ENCODE data around the gene SLC14A1. TPM values are rescaled to one million over a fixed set of nuclear protein-coding genes. Genes with fewer than 3 reads are reported as not detected.

Gene SLC14A1
- total and polyA plus RNA-seq, 7 experiments from 2014 or later, result 0.97 to 12.9 (median 3.2) TPM

DNA sequence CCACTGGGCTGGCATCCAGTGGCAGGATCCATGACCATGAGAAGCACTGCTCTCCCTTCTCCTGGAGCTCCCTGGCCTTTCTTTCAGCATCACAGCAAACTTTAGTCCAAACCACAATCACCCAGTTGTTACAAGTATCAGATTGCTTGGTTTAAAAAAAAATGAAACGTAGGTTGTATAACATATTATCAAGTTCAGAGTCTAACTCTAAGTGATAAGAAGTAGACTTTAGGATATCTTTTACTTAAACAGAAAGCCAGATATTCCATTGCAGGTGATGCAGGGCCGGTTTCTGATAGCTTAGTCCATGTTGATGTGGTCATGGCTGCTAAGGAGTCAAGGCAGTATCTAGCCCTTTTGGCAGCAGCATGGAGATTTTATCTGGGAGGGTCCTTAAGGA, 24.5 kb downstream of the SLC14A1 start:
- DNase-seq, result no peak
- Histone ChIP-seq H3K27me3 (ENCODE audit: control insufficient read depth in 2 of 2, insufficient read depth in 2 of 2, low read length in 2 of 2) (no peaks in the 10 kb centered on the region), H3K27ac (ENCODE audit: low read depth, low read length) (no peak overlapping the region), H3K36me3 (ENCODE audit: control insufficient read depth in 2 of 3, insufficient read depth in 3 of 3, low read length in 3 of 3) (no peaks in the 10 kb centered on the region), H3K4me1 (ENCODE audit: control insufficient read depth in 2 of 2, insufficient read depth in 2 of 2, low read length in 2 of 2) (no peaks in the 10 kb centered on the region), H3K4me3 (ENCODE audit: low read length) (no peak overlapping the region), H3K9me3 (ENCODE audit: control insufficient read depth in 2 of 3, low read length in 3 of 3) (no peaks in the 10 kb centered on the region)
- no peak overlapping the region for H3K4me3 Mint-ChIP-seq
- ChIA-PET CTCF (no interaction called here), POLR2A (no interaction called here)
- peaks cover 0 to 11% (median 0%) of the 10 kb centered on the region in 5 donors for H3K36me3 Mint-ChIP-seq
- intact Hi-C loops (cut with micrococcal nuclease), result no loop called here
- no peak overlapping the region for H3K27ac Mint-ChIP-seq
- no peaks in the 10 kb centered on the region for H3K4me1 Mint-ChIP-seq
- no peaks in the 10 kb centered on the region for H3K9me3 Mint-ChIP-seq
- peaks cover 0 to 11% (median 0%) of the 10 kb centered on the region in 5 donors for H3K27me3 Mint-ChIP-seq
- ATAC-seq, result no peak

DNA sequence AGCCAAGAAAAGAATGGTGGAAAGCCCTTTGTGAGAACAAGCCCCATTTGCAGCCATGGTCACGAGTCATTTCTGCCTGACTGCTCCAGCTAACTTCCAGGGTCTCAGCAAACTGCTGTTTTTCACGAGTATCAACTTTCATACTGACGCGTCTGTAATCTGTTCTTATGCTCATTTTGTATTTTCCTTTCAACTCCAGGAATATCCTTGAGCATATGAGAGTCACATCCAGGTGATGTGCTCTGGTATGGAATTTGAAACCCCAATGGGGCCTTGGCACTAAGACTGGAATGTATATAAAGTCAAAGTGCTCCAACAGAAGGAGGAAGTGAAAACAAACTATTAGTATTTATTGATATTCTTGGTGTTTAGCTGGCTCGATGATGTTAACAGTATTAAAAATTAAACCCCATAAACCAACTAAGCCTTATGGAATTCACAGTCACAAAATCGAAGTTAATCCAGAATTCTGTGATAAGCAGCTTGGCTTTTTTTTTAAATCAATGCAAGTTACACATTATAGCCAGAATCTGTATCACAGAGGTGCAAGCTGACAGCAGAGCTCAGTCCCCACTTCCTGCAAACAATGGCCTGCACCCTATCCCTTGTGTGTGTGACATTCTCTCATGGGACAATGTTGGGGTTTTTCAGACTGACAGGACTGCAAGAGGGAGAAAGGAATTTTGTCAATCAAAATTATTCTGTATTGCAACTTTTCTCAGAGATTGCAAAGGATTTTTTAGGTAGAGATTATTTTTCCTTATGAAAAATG, 26.1 kb downstream of the SLC14A1 start:
- Histone ChIP-seq H3K4me1 (ENCODE audit: control insufficient read depth in 2 of 2, insufficient read depth in 2 of 2, low read length in 2 of 2) (no peaks in the 10 kb centered on the region), H3K9me3 (ENCODE audit: control insufficient read depth in 2 of 3, low read length in 3 of 3) (no peaks in the 10 kb centered on the region), H3K4me3 (ENCODE audit: low read length) (no peak overlapping the region), H3K27me3 (ENCODE audit: control insufficient read depth in 2 of 2, insufficient read depth in 2 of 2, low read length in 2 of 2) (no peaks in the 10 kb centered on the region), H3K36me3 (ENCODE audit: control insufficient read depth in 2 of 3, insufficient read depth in 3 of 3, low read length in 3 of 3) (no peaks in the 10 kb centered on the region), H3K27ac (ENCODE audit: low read depth, low read length) (no peak overlapping the region)
- POLR2A ChIA-PET, result no interaction called here
- CTCF ChIA-PET, result interaction anchor here (0.7 kb wide), 1 partner anchor 1042 kb away, joined by 4 read pairs; no protein-coding TSS in a partner anchor
- no peak for ATAC-seq
- Mint-ChIP-seq H3K4me3 (no peak overlapping the region), H3K36me3 (peaks cover 0 to 11% (median 2%) of the 10 kb centered on the region in 5 donors), H3K4me1 (peaks cover 0 to 2% (median 0%) of the 10 kb centered on the region in 7 donors), H3K27me3 (peaks cover 6 to 16% (median 13%) of the 10 kb centered on the region in 5 donors), H3K9me3 (peaks cover 0 to 4% (median 0%) of the 10 kb centered on the region in 11 donors), H3K27ac (no peak overlapping the region)
- intact Hi-C loops (cut with micrococcal nuclease), result no loop called here
- DNase-seq, result no peak

- Mint-ChIP-seq H3K4me1 (peaks cover 0 to 2% (median 0%) of the 10 kb centered on the region in 7 donors), H3K9me3 (peaks cover 0 to 4% (median 0%) of the 10 kb centered on the region in 11 donors), H3K4me3 (no peak overlapping the region), H3K27ac (no peak overlapping the region), H3K27me3 (peaks cover 6 to 25% (median 14%) of the 10 kb centered on the region in 5 donors), H3K36me3 (peaks cover 0 to 8% (median 2%) of the 10 kb centered on the region in 5 donors)
- ChIA-PET CTCF (no interaction called here), POLR2A (no interaction called here)
- ATAC-seq, result no peak
- no peaks in the 10 kb centered on the region for H3K27me3 ChIP-seq (ENCODE audit: control insufficient read depth in 2 of 2, insufficient read depth in 2 of 2, low read length in 2 of 2)
- no peaks in the 10 kb centered on the region for H3K9me3 ChIP-seq (ENCODE audit: control insufficient read depth in 2 of 3, low read length in 3 of 3)
- no peaks in the 10 kb centered on the region for H3K36me3 ChIP-seq (ENCODE audit: control insufficient read depth in 2 of 3, insufficient read depth in 3 of 3, low read length in 3 of 3)
- no peak overlapping the region for H3K27ac ChIP-seq (ENCODE audit: low read depth, low read length)
- no peak for DNase-seq
- H3K4me3 ChIP-seq (ENCODE audit: low read length), result no peak overlapping the region
- no peaks in the 10 kb centered on the region for H3K4me1 ChIP-seq (ENCODE audit: control insufficient read depth in 2 of 2, insufficient read depth in 2 of 2, low read length in 2 of 2)
- intact Hi-C loops (cut with micrococcal nuclease), result no loop called here
Measured at GRCh38 chr18:45751766-45752165, 27.8 kb downstream of the SLC14A1 start.

- Histone ChIP-seq H3K27ac (ENCODE audit: low read depth, low read length) (no peak overlapping the region), H3K9me3 (ENCODE audit: control insufficient read depth in 2 of 3, low read length in 3 of 3) (no peaks in the 10 kb centered on the region), H3K4me1 (ENCODE audit: control insufficient read depth in 2 of 2, insufficient read depth in 2 of 2, low read length in 2 of 2) (no peaks in the 10 kb centered on the region), H3K4me3 (ENCODE audit: low read length) (no peak overlapping the region), H3K36me3 (ENCODE audit: control insufficient read depth in 2 of 3, insufficient read depth in 3 of 3, low read length in 3 of 3) (no peaks in the 10 kb centered on the region), H3K27me3 (ENCODE audit: control insufficient read depth in 2 of 2, insufficient read depth in 2 of 2, low read length in 2 of 2) (no peaks in the 10 kb centered on the region)
- CTCF ChIA-PET, result no interaction called here
- Mint-ChIP-seq H3K9me3 (peaks cover 0 to 4% (median 0%) of the 10 kb centered on the region in 11 donors), H3K4me1 (peaks cover 0 to 2% (median 0%) of the 10 kb centered on the region in 7 donors), H3K36me3 (peaks cover 0 to 4% (median 2%) of the 10 kb centered on the region in 5 donors), H3K4me3 (no peak overlapping the region), H3K27ac (no peak overlapping the region), H3K27me3 (peaks cover 6 to 26% (median 18%) of the 10 kb centered on the region in 5 donors)
- no peak for ATAC-seq
- POLR2A ChIA-PET, result no interaction called here
- no peak for DNase-seq
- intact Hi-C loops (cut with micrococcal nuclease), result no loop called here
Measured at GRCh38 chr18:45752681-45753080, 28.7 kb downstream of the SLC14A1 start.

- H3K4me1 ChIP-seq (ENCODE audit: control insufficient read depth in 2 of 2, insufficient read depth in 2 of 2, low read length in 2 of 2), result no peaks in the 10 kb centered on the region
- DNase-seq, result no peak
- no peak for ATAC-seq
- no peaks in the 10 kb centered on the region for H3K27me3 ChIP-seq (ENCODE audit: control insufficient read depth in 2 of 2, insufficient read depth in 2 of 2, low read length in 2 of 2)
- CTCF ChIA-PET, result no interaction called here
- POLR2A ChIA-PET, result no interaction called here
- H3K4me3 ChIP-seq (ENCODE audit: low read length), result no peak overlapping the region
- H3K36me3 ChIP-seq (ENCODE audit: control insufficient read depth in 2 of 3, insufficient read depth in 3 of 3, low read length in 3 of 3), result no peaks in the 10 kb centered on the region
- H3K9me3 Mint-ChIP-seq, result peaks cover 0 to 4% (median 0%) of the 10 kb centered on the region in 11 donors
- no peak overlapping the region for H3K4me3 Mint-ChIP-seq
- intact Hi-C loops (cut with micrococcal nuclease), result no loop called here
- no peak overlapping the region for H3K27ac ChIP-seq (ENCODE audit: low read depth, low read length)
- H3K4me1 Mint-ChIP-seq, result peaks cover 0 to 2% (median 0%) of the 10 kb centered on the region in 7 donors
- H3K36me3 Mint-ChIP-seq, result peaks cover 0 to 4% (median 2%) of the 10 kb centered on the region in 5 donors
- no peaks in the 10 kb centered on the region for H3K9me3 ChIP-seq (ENCODE audit: control insufficient read depth in 2 of 3, low read length in 3 of 3)
- peaks cover 6 to 26% (median 18%) of the 10 kb centered on the region in 5 donors for H3K27me3 Mint-ChIP-seq
- no peak overlapping the region for H3K27ac Mint-ChIP-seq
Measured at GRCh38 chr18:45753286-45753685, 29.3 kb downstream of the SLC14A1 start.

DNA sequence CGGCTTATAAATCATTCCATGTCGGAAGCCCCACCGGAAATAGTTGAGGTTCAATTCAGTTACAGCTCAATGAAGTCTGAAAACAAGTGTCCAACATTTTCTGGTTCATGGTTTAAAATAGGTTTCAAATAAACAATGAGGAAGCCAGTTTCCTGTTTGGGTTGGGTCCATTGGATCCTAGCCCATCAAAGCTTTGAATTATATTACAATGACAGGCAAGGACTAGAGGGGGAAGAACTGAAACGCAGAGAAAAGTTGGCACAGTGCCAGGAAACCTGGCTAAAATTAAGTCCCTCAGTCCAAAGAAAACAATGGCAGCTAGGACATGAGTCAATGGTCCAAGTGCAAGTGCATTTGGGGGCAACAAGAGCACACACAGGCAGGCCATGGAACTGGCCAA, 32.0 kb downstream of the SLC14A1 start:
- H3K4me3 ChIP-seq (ENCODE audit: low read length), result no peak overlapping the region
- no peak for DNase-seq
- no peaks in the 10 kb centered on the region for H3K9me3 ChIP-seq (ENCODE audit: control insufficient read depth in 2 of 3, low read length in 3 of 3)
- Mint-ChIP-seq H3K27me3 (peaks cover 10 to 31% (median 25%) of the 10 kb centered on the region in 5 donors), H3K27ac (no peak overlapping the region), H3K4me1 (peaks cover 0 to 2% (median 0%) of the 10 kb centered on the region in 7 donors), H3K4me3 (no peak overlapping the region), H3K9me3 (peaks cover 0 to 4% (median 0%) of the 10 kb centered on the region in 11 donors), H3K36me3 (peaks cover 0 to 4% (median 2%) of the 10 kb centered on the region in 5 donors)
- no peaks in the 10 kb centered on the region for H3K4me1 ChIP-seq (ENCODE audit: control insufficient read depth in 2 of 2, insufficient read depth in 2 of 2, low read length in 2 of 2)
- no peaks in the 10 kb centered on the region for H3K27me3 ChIP-seq (ENCODE audit: control insufficient read depth in 2 of 2, insufficient read depth in 2 of 2, low read length in 2 of 2)
- ChIA-PET CTCF (no interaction called here), POLR2A (interaction anchor here (1.2 kb wide), 1 partner anchor 12 kb away, joined by 3 read pairs; no protein-coding TSS in a partner anchor)
- no peak overlapping the region for H3K27ac ChIP-seq (ENCODE audit: low read depth, low read length)
- intact Hi-C loops (cut with micrococcal nuclease), result no loop called here
- H3K36me3 ChIP-seq (ENCODE audit: control insufficient read depth in 2 of 3, insufficient read depth in 3 of 3, low read length in 3 of 3), result no peaks in the 10 kb centered on the region
- no peak for ATAC-seq

- intact Hi-C loops (cut with micrococcal nuclease), result no loop called here
- Mint-ChIP-seq H3K36me3 (peaks cover 0 to 4% (median 2%) of the 10 kb centered on the region in 5 donors), H3K27me3 (peaks cover 10 to 31% (median 25%) of the 10 kb centered on the region in 5 donors), H3K4me1 (peaks cover 0 to 3% (median 0%) of the 10 kb centered on the region in 7 donors), H3K27ac (no peak overlapping the region), H3K4me3 (no peak overlapping the region), H3K9me3 (peaks cover 0 to 4% (median 0%) of the 10 kb centered on the region in 11 donors)
- ATAC-seq (no peak), DNase-seq (no peak)
- ChIA-PET CTCF (no interaction called here), POLR2A (no interaction called here)
- no peaks in the 10 kb centered on the region for H3K9me3 ChIP-seq (ENCODE audit: control insufficient read depth in 2 of 3, low read length in 3 of 3)
- no peak overlapping the region for H3K27ac ChIP-seq (ENCODE audit: low read depth, low read length)
- no peaks in the 10 kb centered on the region for H3K36me3 ChIP-seq (ENCODE audit: control insufficient read depth in 2 of 3, insufficient read depth in 3 of 3, low read length in 3 of 3)
- no peaks in the 10 kb centered on the region for H3K27me3 ChIP-seq (ENCODE audit: control insufficient read depth in 2 of 2, insufficient read depth in 2 of 2, low read length in 2 of 2)
- H3K4me1 ChIP-seq (ENCODE audit: control insufficient read depth in 2 of 2, insufficient read depth in 2 of 2, low read length in 2 of 2), result no peaks in the 10 kb centered on the region
- no peak overlapping the region for H3K4me3 ChIP-seq (ENCODE audit: low read length)
Measured at GRCh38 chr18:45757005-45757404, 33.0 kb downstream of the SLC14A1 start.
